ENCODE measurements around the gene B2M.
"Not testable (repeated sequence)": the region's sequence is repeated elsewhere in the genome, so short reads cannot be mapped to it uniquely, and the experiment has no call there.

The B2M gene

DNA sequence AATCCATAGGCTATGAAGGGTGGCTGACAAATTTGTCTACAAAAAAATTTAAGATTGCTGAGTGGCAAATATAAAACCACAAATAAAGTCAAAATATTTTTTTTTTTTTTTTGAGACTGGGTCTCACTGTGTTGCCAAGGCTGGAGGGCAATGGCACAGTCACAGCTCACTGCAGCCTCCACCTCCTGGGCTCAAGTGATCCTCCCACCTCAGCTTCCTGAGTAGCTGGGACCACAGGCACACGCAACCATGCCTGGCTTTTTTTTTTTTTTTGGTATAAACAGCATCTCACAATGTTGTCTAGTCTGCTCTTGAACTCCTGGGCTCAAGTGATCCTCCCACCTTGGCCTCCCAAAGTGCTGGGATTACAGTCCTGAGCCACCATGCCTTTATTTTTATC, 21.1 kb upstream of the B2M start:
- not testable (repeated sequence) for H3K27me3 ChIP-seq (replicated peaks; ENCODE audit: insufficient read depth, low read length); DNase-seq; H3K27ac ChIP-seq (ENCODE audit: low read length); H2AFZ ChIP-seq (ENCODE audit: low read length); H3K9me2 ChIP-seq (replicated peaks; ENCODE audit: insufficient read depth, low read length); H3F3A ChIP-seq (ENCODE audit: insufficient read depth, low read length); H3K79me2 ChIP-seq (ENCODE audit: low read length); H3K4me2 ChIP-seq (ENCODE audit: low read depth, low read length); H3K9ac ChIP-seq (ENCODE audit: low read length); H3K36me3 ChIP-seq (replicated peaks; ENCODE audit: insufficient read depth, low read length); H3K9me3 ChIP-seq (replicated peaks; ENCODE audit: insufficient read depth, low read length); H3K4me1 ChIP-seq (ENCODE audit: low read length); H4K20me1 ChIP-seq (ENCODE audit: insufficient read depth, low read length); H3K4me3 ChIP-seq (ENCODE audit: low read length)

DNA sequence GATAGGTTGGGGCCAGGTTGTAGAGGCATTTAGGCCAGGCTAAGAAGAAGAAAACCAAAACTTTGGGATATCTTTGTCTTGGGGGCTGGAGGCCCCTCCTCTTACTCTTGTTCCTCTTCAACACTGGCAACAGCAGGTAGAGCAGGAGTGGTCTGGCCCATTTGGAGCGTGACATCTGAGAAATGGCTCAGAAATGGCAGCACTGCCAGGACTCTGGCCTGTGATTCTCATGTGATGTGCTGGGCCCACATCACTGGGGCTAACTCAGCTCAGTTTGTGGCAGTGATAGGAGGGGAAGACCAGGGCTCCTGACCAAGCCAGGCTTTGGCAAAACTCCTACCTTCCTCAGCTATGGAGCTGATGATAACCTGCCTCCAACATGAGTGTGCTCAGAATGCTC, 18.7 kb upstream of the B2M start:
- H3K36me3 ChIP-seq (replicated peaks; ENCODE audit: insufficient read depth, low read length), result no peaks in the 10 kb centered on the region
- H3K4me1 ChIP-seq (ENCODE audit: low read length), result no peaks in the 10 kb centered on the region
- no peak for DNase-seq
- H3K27me3 ChIP-seq (replicated peaks; ENCODE audit: insufficient read depth, low read length), result no peaks in the 10 kb centered on the region
- no peak overlapping the region for H3K9ac ChIP-seq (ENCODE audit: low read length)
- H3K9me3 ChIP-seq (replicated peaks; ENCODE audit: insufficient read depth, low read length), result no peaks in the 10 kb centered on the region
- no peak overlapping the region for H2AFZ ChIP-seq (ENCODE audit: low read length)
- H3F3A ChIP-seq (ENCODE audit: insufficient read depth, low read length), result no peaks in the 10 kb centered on the region
- no peak overlapping the region for H3K4me3 ChIP-seq (ENCODE audit: low read length)
- no peaks in the 10 kb centered on the region for H4K20me1 ChIP-seq (ENCODE audit: insufficient read depth, low read length)
- H3K9me2 ChIP-seq (replicated peaks; ENCODE audit: insufficient read depth, low read length), result no peaks in the 10 kb centered on the region
- no peak overlapping the region for H3K4me2 ChIP-seq (ENCODE audit: low read depth, low read length)
- H3K27ac ChIP-seq (ENCODE audit: low read length), result no peak overlapping the region
- no peaks in the 10 kb centered on the region for H3K79me2 ChIP-seq (ENCODE audit: low read length)
- TF ChIP-seq EZH2phosphoT487 (IDR thresholded peaks at IDR 0.05; ENCODE audit: low read length) (no peak), EZH2 (optimal IDR thresholded peaks at IDR 0.05; ENCODE audit: low read depth, low read length) (no peak), CTCF (IDR thresholded peaks at IDR 0.05; ENCODE audit: low read length) (no peak)

- Histone ChIP-seq H3K9me3 (replicated peaks; ENCODE audit: insufficient read depth, low read length) (no peaks in the 10 kb centered on the region), H2AFZ (ENCODE audit: low read length) (no peak overlapping the region), H4K20me1 (ENCODE audit: insufficient read depth, low read length) (no peaks in the 10 kb centered on the region), H3K36me3 (replicated peaks; ENCODE audit: insufficient read depth, low read length) (no peaks in the 10 kb centered on the region), H3K4me3 (ENCODE audit: low read length) (no peak overlapping the region), H3K27me3 (replicated peaks; ENCODE audit: insufficient read depth, low read length) (no peaks in the 10 kb centered on the region), H3K27ac (ENCODE audit: low read length) (no peak overlapping the region), H3K9ac (ENCODE audit: low read length) (no peak overlapping the region), H3K79me2 (ENCODE audit: low read length) (no peaks in the 10 kb centered on the region), H3F3A (ENCODE audit: insufficient read depth, low read length) (no peaks in the 10 kb centered on the region), H3K9me2 (replicated peaks; ENCODE audit: insufficient read depth, low read length) (no peaks in the 10 kb centered on the region), H3K4me1 (ENCODE audit: low read length) (no peaks in the 10 kb centered on the region), H3K4me2 (ENCODE audit: low read depth, low read length) (no peak overlapping the region)
- TF ChIP-seq CTCF (IDR thresholded peaks at IDR 0.05; ENCODE audit: low read length), result no peak
- TF ChIP-seq EZH2phosphoT487 (IDR thresholded peaks at IDR 0.05; ENCODE audit: low read length), result no peak
- no peak for TF ChIP-seq EZH2 (optimal IDR thresholded peaks at IDR 0.05; ENCODE audit: low read depth, low read length)
- no peak for DNase-seq
These were observed 16.9 kb upstream of the B2M start for GRCh38 chr15:44694416-44694815.

GRCh38 chr15:44695294-44695693, 16.0 kb upstream of the B2M start:
- no peaks in the 10 kb centered on the region for H3K9me2 ChIP-seq (replicated peaks; ENCODE audit: insufficient read depth, low read length)
- H3K27me3 ChIP-seq (replicated peaks; ENCODE audit: insufficient read depth, low read length), result no peaks in the 10 kb centered on the region
- H3K9ac ChIP-seq (ENCODE audit: low read length), result no peak overlapping the region
- DNase-seq, result no peak
- no peaks in the 10 kb centered on the region for H3K4me1 ChIP-seq (ENCODE audit: low read length)
- H3K9me3 ChIP-seq (replicated peaks; ENCODE audit: insufficient read depth, low read length), result no peaks in the 10 kb centered on the region
- H3K36me3 ChIP-seq (replicated peaks; ENCODE audit: insufficient read depth, low read length), result no peaks in the 10 kb centered on the region
- H3K4me3 ChIP-seq (ENCODE audit: low read length), result no peak overlapping the region
- H3F3A ChIP-seq (ENCODE audit: insufficient read depth, low read length), result no peaks in the 10 kb centered on the region
- H2AFZ ChIP-seq (ENCODE audit: low read length), result no peak overlapping the region
- H4K20me1 ChIP-seq (ENCODE audit: insufficient read depth, low read length), result no peaks in the 10 kb centered on the region
- no peak overlapping the region for H3K27ac ChIP-seq (ENCODE audit: low read length)
- H3K79me2 ChIP-seq (ENCODE audit: low read length), result no peaks in the 10 kb centered on the region
- no peak overlapping the region for H3K4me2 ChIP-seq (ENCODE audit: low read depth, low read length)
- TF ChIP-seq EZH2 (optimal IDR thresholded peaks at IDR 0.05; ENCODE audit: low read depth, low read length) (no peak), CTCF (IDR thresholded peaks at IDR 0.05; ENCODE audit: low read length) (no peak), EZH2phosphoT487 (IDR thresholded peaks at IDR 0.05; ENCODE audit: low read length) (no peak)

Measured in MM.1S (cell line).